Measurements from ENCODE around the gene CTNNBIP1.

DNA sequence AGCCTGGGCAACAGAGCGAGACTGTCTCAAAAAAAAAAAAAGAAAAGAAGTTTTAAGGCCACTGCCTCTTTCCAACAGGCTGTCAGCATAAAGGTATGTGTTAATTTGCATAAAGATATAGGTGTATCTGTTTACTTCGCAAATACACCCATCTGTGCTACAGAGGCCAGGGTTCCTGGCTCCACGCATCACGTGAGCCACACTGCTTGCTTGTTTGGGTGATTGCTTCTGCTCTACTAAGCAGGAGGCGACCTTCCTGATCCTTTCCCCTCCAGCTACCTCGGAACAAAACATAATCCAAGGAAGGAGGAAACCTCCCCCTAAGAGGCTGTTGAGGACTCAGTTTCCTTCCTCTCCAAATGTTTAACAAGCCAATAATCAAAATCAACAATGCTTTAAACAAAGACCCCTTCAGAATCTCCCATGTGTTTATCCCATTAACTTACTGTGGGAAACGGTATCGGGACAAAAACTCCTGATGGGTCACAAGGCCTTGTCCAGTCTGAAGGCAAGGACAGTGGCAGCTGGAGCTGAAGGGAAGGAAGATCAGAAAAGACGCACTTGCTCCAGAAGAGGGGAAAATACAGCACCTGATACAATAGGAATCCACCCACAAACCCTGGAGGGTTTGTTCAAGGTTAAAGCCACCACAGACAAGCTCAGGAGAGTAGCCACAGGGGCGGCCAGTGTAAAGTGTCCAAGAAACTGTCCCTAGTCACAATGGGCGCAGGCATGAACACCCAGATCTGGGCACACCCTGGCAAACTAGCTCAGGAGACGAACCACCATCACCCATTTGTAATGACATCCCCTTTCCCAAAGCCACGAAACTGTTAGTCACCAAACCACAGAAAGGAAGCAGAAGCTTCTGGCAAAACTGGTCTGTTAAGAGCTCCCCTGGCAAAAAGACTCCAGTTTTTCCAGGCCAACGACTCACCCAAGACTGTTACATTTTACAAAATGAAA lies 17.2 kb downstream of the CTNNBIP1 start:
- TF ChIP-seq SNAI2 (CRISPR knock-in tag; IDR thresholded peaks at IDR 0.05) = no peak
- TF ChIP-seq, protein P1, sequence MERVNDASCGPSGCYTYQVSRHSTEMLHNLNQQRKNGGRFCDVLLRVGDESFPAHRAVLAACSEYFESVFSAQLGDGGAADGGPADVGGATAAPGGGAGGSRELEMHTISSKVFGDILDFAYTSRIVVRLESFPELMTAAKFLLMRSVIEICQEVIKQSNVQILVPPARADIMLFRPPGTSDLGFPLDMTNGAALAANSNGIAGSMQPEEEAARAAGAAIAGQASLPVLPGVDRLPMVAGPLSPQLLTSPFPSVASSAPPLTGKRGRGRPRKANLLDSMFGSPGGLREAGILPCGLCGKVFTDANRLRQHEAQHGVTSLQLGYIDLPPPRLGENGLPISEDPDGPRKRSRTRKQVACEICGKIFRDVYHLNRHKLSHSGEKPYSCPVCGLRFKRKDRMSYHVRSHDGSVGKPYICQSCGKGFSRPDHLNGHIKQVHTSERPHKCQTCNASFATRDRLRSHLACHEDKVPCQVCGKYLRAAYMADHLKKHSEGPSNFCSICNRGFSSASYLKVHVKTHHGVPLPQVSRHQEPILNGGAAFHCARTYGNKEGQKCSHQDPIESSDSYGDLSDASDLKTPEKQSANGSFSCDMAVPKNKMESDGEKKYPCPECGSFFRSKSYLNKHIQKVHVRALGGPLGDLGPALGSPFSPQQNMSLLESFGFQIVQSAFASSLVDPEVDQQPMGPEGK (CRISPR knock-in tag; IDR thresholded peaks at IDR 0.05; ENCODE audit: borderline replicate concordance) = no peak
- no peak for TF ChIP-seq ZFP3 (CRISPR knock-in tag; IDR thresholded peaks at IDR 0.05)
- no peak for TF ChIP-seq GLIS3 (CRISPR knock-in tag; IDR thresholded peaks at IDR 0.05)
- no peak for TF ChIP-seq ZNF8 (CRISPR knock-in tag; IDR thresholded peaks at IDR 0.05)
- no peak for TF ChIP-seq CSDC2 (CRISPR knock-in tag; IDR thresholded peaks at IDR 0.05)
- TF ChIP-seq OSR1 (CRISPR knock-in tag; IDR thresholded peaks at IDR 0.05) = no peak
